Trophoblast cell (in vitro differentiated cells and primary cell): ENCODE results near the gene TLNRD1.

ENCODE experiments used
- DNase-seq, 2 donors: peaks; one replicate each; pipeline ENCODE4 v3.0.0-alpha.2; 2016
- H2AFZ ChIP-seq: 2 replicates; pipeline ENCODE4 v1.6.1; 2013; ENCODE audit warnings: low read length, moderate library complexity, mild to moderate bottlenecking; ENCODE audit not compliant: insufficient read depth, poor library complexity
- H2AK5ac ChIP-seq: 2 replicates; pipeline ENCODE4 v1.6.1; 2013; ENCODE audit warnings: mild to moderate bottlenecking, low read length
- H2BK120ac ChIP-seq: 2 replicates; pipeline ENCODE4 v1.6.1; 2013; ENCODE audit warnings: low read length, mild to moderate bottlenecking, moderate library complexity; ENCODE audit not compliant: insufficient read depth, poor library complexity
- H2BK12ac ChIP-seq: 2 replicates; pipeline ENCODE4 v1.6.1; 2013; ENCODE audit warnings: mild to moderate bottlenecking, low read length, moderate library complexity
- H2BK5ac ChIP-seq: 2 replicates; pipeline ENCODE4 v1.6.1; 2013; ENCODE audit warnings: low read length, low read depth, moderate library complexity, mild to moderate bottlenecking; ENCODE audit not compliant: poor library complexity
- H3K14ac ChIP-seq: 2 replicates; pipeline ENCODE4 v1.6.1; 2013; ENCODE audit warnings: mild to moderate bottlenecking, low read length
- H3K18ac ChIP-seq: 2 replicates; pipeline ENCODE4 v1.6.1; 2013; ENCODE audit warnings: mild to moderate bottlenecking, low read length
- H3K23ac ChIP-seq: 2 replicates; pipeline ENCODE4 v1.6.1; 2013; ENCODE audit warnings: low read length
- H3K27ac ChIP-seq: 2 replicates; pipeline ENCODE4 v1.5.1; 2013; ENCODE audit warnings: low read depth, mild to moderate bottlenecking, inconsistent platforms, low read length, moderate library complexity
- H3K27me3 ChIP-seq: 2 replicates; pipeline ENCODE4 v1.6.1; 2013; ENCODE audit warnings: inconsistent platforms, mild to moderate bottlenecking, low read length, moderate library complexity; ENCODE audit not compliant: insufficient read depth
- H3K36me3 ChIP-seq, 2 experiments: 1 replicate in 1 of 2; 2 replicates in 1 of 2; pipeline ENCODE4 v1.6.1; 2013; ENCODE audit warnings: low read length in 2 of 2, mild to moderate bottlenecking in 2 of 2, moderate library complexity in 1 of 2; ENCODE audit not compliant: insufficient read depth in 2 of 2, control insufficient read depth in 1 of 2
- H3K4ac ChIP-seq: 2 replicates; pipeline ENCODE4 v1.6.1; 2013; ENCODE audit warnings: low read depth, mild to moderate bottlenecking, low read length, moderate library complexity
- H3K4me1 ChIP-seq, 2 experiments: 1 replicate in 1 of 2; 2 replicates in 1 of 2; pipeline ENCODE4 v1.6.1; 2013; ENCODE audit warnings: low read length in 2 of 2, mild to moderate bottlenecking in 2 of 2, moderate library complexity in 1 of 2; ENCODE audit not compliant: insufficient read depth in 2 of 2, control insufficient read depth in 1 of 2
- H3K4me2 ChIP-seq: 2 replicates; pipeline ENCODE4 v1.6.1; 2013; ENCODE audit warnings: inconsistent platforms, mild to moderate bottlenecking, low read length, moderate library complexity
- H3K4me3 ChIP-seq: 2 replicates; pipeline ENCODE4 v1.5.1; 2013; ENCODE audit warnings: mild to moderate bottlenecking, low read depth, low read length, inconsistent platforms
- H3K79me1 ChIP-seq: one replicate; pipeline ENCODE4 v1.6.1; 2013; ENCODE audit warnings: low read length
- H3K79me2 ChIP-seq: 2 replicates; pipeline ENCODE4 v1.6.1; 2013; ENCODE audit warnings: low read length, mild to moderate bottlenecking; ENCODE audit not compliant: control insufficient read depth, insufficient read depth, poor library complexity
- H3K9ac ChIP-seq: 2 replicates; pipeline ENCODE4 v1.6.1; 2013; ENCODE audit warnings: mild to moderate bottlenecking, low read length
- H3K9me3 ChIP-seq: 2 replicates; pipeline ENCODE4 v1.6.1; 2013; ENCODE audit warnings: low read depth, mild to moderate bottlenecking, control low read depth, inconsistent platforms, low read length; ENCODE audit not compliant: insufficient read depth
- H4K12ac ChIP-seq: 2 replicates; pipeline ENCODE4 v1.6.1; 2013; ENCODE audit warnings: low read depth, mild to moderate bottlenecking, low read length, moderate library complexity
- H4K8ac ChIP-seq: 2 replicates; pipeline ENCODE4 v1.6.1; 2013; ENCODE audit warnings: low read depth, mild to moderate bottlenecking, low read length, moderate library complexity
- H4K91ac ChIP-seq: one replicate; pipeline ENCODE4 v1.6.1; 2013; ENCODE audit warnings: low read depth, mild to moderate bottlenecking, low read length, moderate library complexity
- WGBS: extraction: QIAGEN DNeasy Blood & Tissue Kit; methylation state at CpG from one replicate; pipeline ENCODE4 v1.1.7; 2013; ENCODE audit warnings: missing lambda C conversion rate; ENCODE audit not compliant: insufficient read length, insufficient coverage; ENCODE audit errors: extremely low coverage; 5-methylcytosine and 5-hydroxymethylcytosine counted together

TLNRD1 gene

DNA sequence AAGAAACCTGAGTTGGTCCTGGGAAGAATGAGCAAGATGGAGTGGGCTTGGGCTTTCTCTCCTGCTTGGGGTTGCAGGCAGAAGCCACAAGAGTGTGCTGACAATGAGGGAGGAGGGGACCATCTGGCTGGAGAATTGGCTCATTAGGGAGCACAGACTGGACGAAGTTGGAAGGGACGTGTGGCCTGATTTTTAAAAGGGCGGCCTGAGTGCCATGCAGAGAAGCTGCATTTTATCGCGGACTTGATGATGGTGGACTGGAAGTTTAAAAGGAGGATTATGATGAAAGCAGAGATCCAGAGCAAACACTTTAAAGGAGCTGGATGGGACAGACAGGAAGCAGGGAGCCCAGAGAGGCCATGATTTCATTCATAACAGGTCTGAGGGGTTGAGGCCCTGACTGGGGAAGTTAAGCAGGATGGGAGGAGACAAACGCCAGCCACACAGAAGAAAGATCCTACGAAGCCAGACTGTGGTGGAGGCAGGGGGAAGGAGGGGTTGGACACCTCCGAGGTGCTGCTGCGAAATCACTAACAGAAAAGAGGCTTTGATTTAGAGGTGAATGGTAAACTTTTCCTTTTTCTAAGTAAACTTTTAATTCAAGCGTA, 23.6 kb downstream of the TLNRD1 start:
- no peak overlapping the region for H3K9ac ChIP-seq
- H3K23ac ChIP-seq, result no peak overlapping the region
- no peak overlapping the region for H2AK5ac ChIP-seq
- H4K8ac ChIP-seq, result no peak overlapping the region
- H2BK120ac ChIP-seq, result no peak overlapping the region
- H3K18ac ChIP-seq, result no peak overlapping the region
- no peak overlapping the region for H3K27ac ChIP-seq
- H4K12ac ChIP-seq, result no peak overlapping the region
- H3K4me1 ChIP-seq, result peaks cover 0 to 6% of the 10 kb centered on the region in 2 experiments
- DNase-seq, result no peak
- no peak overlapping the region for H3K4me2 ChIP-seq
- H3K27me3 ChIP-seq, result no peaks in the 10 kb centered on the region
- no peak overlapping the region for H2AFZ ChIP-seq
- H3K14ac ChIP-seq, result no peak overlapping the region
- no peaks in the 10 kb centered on the region for H3K9me3 ChIP-seq
- H4K91ac ChIP-seq, result no peak overlapping the region
- no peak overlapping the region for H2BK12ac ChIP-seq
- H3K4me3 ChIP-seq, result no peak overlapping the region
- no peaks in the 10 kb centered on the region for H3K36me3 ChIP-seq
- H3K79me2 ChIP-seq, result no peaks in the 10 kb centered on the region
- H3K4ac ChIP-seq, result no peak overlapping the region
- no CpG with 5 or more reads among the region's 10 CpGs for WGBS
- no peaks in the 10 kb centered on the region for H3K79me1 ChIP-seq
- H2BK5ac ChIP-seq, result no peak overlapping the region

DNA sequence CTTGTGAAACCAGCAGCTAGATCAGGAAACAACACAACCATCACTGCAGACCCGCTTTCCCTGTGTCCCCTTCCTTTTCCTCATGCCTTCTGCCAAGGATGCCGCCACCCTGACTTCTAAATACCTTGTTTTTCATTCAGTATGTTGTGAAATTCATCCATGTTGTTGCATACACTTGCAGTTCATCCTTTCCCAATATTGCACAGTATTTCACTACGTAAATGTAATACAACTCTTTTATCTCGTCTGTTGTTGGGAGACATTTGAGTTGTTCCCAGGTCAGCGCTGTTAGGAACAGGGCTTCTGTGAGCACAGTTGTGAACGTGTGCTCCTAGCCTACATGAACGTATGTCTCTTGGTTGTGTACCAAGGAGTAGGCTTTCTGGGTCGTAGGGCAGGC, 24.2 kb downstream of the TLNRD1 start:
- H2BK5ac ChIP-seq, result no peak overlapping the region
- H3K4me1 ChIP-seq, result peaks cover 0 to 6% of the 10 kb centered on the region in 2 experiments
- no peaks in the 10 kb centered on the region for H3K27me3 ChIP-seq
- no CpG with 5 or more reads among the region's 8 CpGs for WGBS
- H2AFZ ChIP-seq, result no peak overlapping the region
- H3K36me3 ChIP-seq, result no peaks in the 10 kb centered on the region
- H4K8ac ChIP-seq, result no peak overlapping the region
- H3K79me2 ChIP-seq, result no peaks in the 10 kb centered on the region
- H3K79me1 ChIP-seq, result no peaks in the 10 kb centered on the region
- no peaks in the 10 kb centered on the region for H3K9me3 ChIP-seq
- H4K91ac ChIP-seq, result no peak overlapping the region
- H4K12ac ChIP-seq, result no peak overlapping the region
- no peak overlapping the region for H3K4me2 ChIP-seq
- H3K4ac ChIP-seq, result no peak overlapping the region
- H3K23ac ChIP-seq, result no peak overlapping the region
- H3K14ac ChIP-seq, result no peak overlapping the region
- DNase-seq, result peak in 1 of 2 donors; percentile 28
- H3K18ac ChIP-seq, result no peak overlapping the region
- H2AK5ac ChIP-seq, result no peak overlapping the region
- no peak overlapping the region for H3K9ac ChIP-seq
- H2BK12ac ChIP-seq, result no peak overlapping the region
- H2BK120ac ChIP-seq, result no peak overlapping the region
- no peak overlapping the region for H3K4me3 ChIP-seq
- H3K27ac ChIP-seq, result no peak overlapping the region

GRCh38 chr15:81025721-81026370, 25.1 kb downstream of the TLNRD1 start:
- Histone ChIP-seq H3K27me3 (no peaks in the 10 kb centered on the region), H3K79me1 (no peaks in the 10 kb centered on the region), H4K91ac (no peak overlapping the region), H3K27ac (no peak overlapping the region), H4K12ac (no peak overlapping the region), H2BK12ac (no peak overlapping the region), H4K8ac (no peak overlapping the region), H2BK5ac (no peak overlapping the region), H3K14ac (no peak overlapping the region), H3K9ac (no peak overlapping the region), H3K79me2 (no peaks in the 10 kb centered on the region), H3K4me1 (peaks cover 0 to 6% of the 10 kb centered on the region in 2 experiments), H3K4me3 (no peak overlapping the region), H2AK5ac (no peak overlapping the region), H3K18ac (no peak overlapping the region), H3K4ac (no peak overlapping the region), H3K36me3 (no peaks in the 10 kb centered on the region), H3K9me3 (no peaks in the 10 kb centered on the region), H3K23ac (no peak overlapping the region), H3K4me2 (no peak overlapping the region), H2AFZ (no peak overlapping the region), H2BK120ac (no peak overlapping the region)
- DNase-seq, result no peak
- WGBS, result no CpG with 5 or more reads among the region's 4 CpGs

DNA sequence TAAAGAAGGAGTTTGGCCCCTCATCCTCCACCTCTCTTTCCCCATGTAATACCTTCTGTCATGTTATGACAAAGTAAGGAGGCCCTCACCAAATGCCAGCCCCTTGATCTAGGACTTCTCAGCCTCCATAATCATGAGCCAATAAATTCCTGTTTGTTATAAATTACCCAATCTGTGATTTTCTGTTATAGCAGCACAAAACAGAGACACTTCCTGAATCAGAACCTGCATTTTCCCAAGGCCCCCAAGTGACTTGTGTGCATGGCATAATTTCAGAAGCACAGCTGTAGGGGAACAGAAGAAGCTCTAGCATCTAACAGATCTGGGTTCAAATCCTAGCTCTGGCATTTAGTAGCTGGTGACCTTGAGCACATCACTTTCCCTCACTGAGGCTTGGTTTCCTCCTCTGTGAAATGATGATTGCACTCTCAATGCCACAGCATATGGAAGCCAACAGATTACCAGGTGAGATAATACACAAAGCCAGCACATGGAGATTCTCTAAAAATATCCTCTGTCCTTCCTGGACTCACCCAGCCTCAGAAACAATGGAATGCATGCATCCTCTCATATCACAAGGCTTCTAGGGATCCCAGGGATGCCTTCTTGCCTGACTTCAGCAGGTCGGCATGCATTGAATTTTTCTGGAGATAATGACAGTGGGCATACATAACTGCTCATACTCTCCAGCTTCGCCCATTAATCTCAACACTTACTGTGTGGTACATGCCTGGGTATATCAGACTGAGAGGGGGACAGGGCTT, 26.3 kb downstream of the TLNRD1 start:
- H4K91ac ChIP-seq, result no peak overlapping the region
- no peak overlapping the region for H3K4me3 ChIP-seq
- no peaks in the 10 kb centered on the region for H3K79me1 ChIP-seq
- WGBS, result no CpG with 5 or more reads among the region's 2 CpGs
- DNase-seq, result peak; percentile 57 to 86
- no peak overlapping the region for H3K23ac ChIP-seq
- no peak overlapping the region for H2BK12ac ChIP-seq
- no peak overlapping the region for H3K14ac ChIP-seq
- H2AFZ ChIP-seq, result no peak overlapping the region
- no peak overlapping the region for H2AK5ac ChIP-seq
- H3K36me3 ChIP-seq, result no peaks in the 10 kb centered on the region
- H4K12ac ChIP-seq, result no peak overlapping the region
- no peaks in the 10 kb centered on the region for H3K79me2 ChIP-seq
- H2BK120ac ChIP-seq, result no peak overlapping the region
- H2BK5ac ChIP-seq, result no peak overlapping the region
- no peak overlapping the region for H3K27ac ChIP-seq
- no peaks in the 10 kb centered on the region for H3K9me3 ChIP-seq
- no peak overlapping the region for H3K4me2 ChIP-seq
- no peaks in the 10 kb centered on the region for H3K27me3 ChIP-seq
- peaks cover 0 to 6% of the 10 kb centered on the region in 2 experiments for H3K4me1 ChIP-seq
- no peak overlapping the region for H4K8ac ChIP-seq
- H3K9ac ChIP-seq, result no peak overlapping the region
- H3K4ac ChIP-seq, result no peak overlapping the region
- H3K18ac ChIP-seq, result no peak overlapping the region
